Upper lobe of left lung (tissue), 4 donors: ENCODE measurements around the gene WDR31.
"Not testable (repeated sequence)": the region's sequence is repeated elsewhere in the genome, so short reads cannot be mapped to it uniquely, and the experiment has no call there.

Experiments used
- CTCF ChIP-seq, 6 experiments: fragments of 450-650 bp in 4 of 6; fragments of 200-600 bp in 2 of 6; sonication (generic) in 2 of 6; IDR thresholded peaks; one replicate each; pipeline ENCODE4 v1.5.1; 2016 to 2019; ENCODE audit warnings: antibody characterized with exemption in 6 of 6
- POLR2AphosphoS5 ChIP-seq, 2 donors: sonication (generic); formaldehyde crosslinking; IDR thresholded peaks; one replicate each; pipeline ENCODE4 v1.5.1; 2017; ENCODE audit warnings: antibody characterized with exemption in 2 of 2

- TF ChIP-seq CTCF, POLR2AphosphoS5 (IDR thresholded peaks at IDR 0.05): not testable (repeated sequence)
Observed at GRCh38 chr9:113381441-113381840, 41.4 kb upstream of the WDR31 start.
